Left ventricle myocardium inferior (tissue), 1 donor: ENCODE measurements around the gene AKAP9. TPM values are rescaled to one million over a fixed set of nuclear protein-coding genes. Genes with fewer than 3 reads are reported as not detected.

Source experiments
- DNase-seq: peaks from one replicate; pipeline ENCODE4 v3.0.0-alpha.2; 2020
- H3K27ac ChIP-seq: fragments of 200-600 bp; replicated peaks from 2 replicates; pipeline ENCODE4 v1.8.0; 2021
- H3K27me3 ChIP-seq: fragments of 200-600 bp; 2 replicates; pipeline ENCODE4 v1.8.0; 2021; ENCODE audit warnings: low read depth
- H3K36me3 ChIP-seq: fragments of 200-600 bp; 2 replicates; pipeline ENCODE4 v1.8.0; 2021
- H3K4me1 ChIP-seq: fragments of 200-600 bp; 2 replicates; pipeline ENCODE4 v1.8.0; 2021
- H3K4me3 ChIP-seq: fragments of 200-600 bp; 2 replicates; pipeline ENCODE4 v1.8.0; 2021; ENCODE audit warnings: mild to moderate bottlenecking, moderate library complexity
- H3K9me3 ChIP-seq: fragments of 200-600 bp; replicated peaks from 2 replicates; pipeline ENCODE4 v1.8.0; 2021
- CTCF ChIP-seq: fragments of 200-600 bp; IDR thresholded peaks from 2 replicates; pipeline ENCODE4 v1.8.0; 2021; ENCODE audit warnings: antibody characterized with exemption, mild to moderate bottlenecking, borderline replicate concordance
- intact Hi-C: fragments of 100-400 bp; cut with micrococcal nuclease; formaldehyde crosslinking; loops from one replicate; pipeline ENCODE4 v1.11.0; 2022
- total RNA-seq: library from RNA; stranded (reverse); fragmentation: NEBNext Ultra II Directional; extraction: Animal tissue kit (Norgen Biotek cat#: 25700); gene quantifications from one replicate; pipeline ENCODE4 v1.2.1, GENCODE V29; 2021
- donor health status: DM: no; HTN: yes; CAD: no; lungs with severe emphysema.

Gene AKAP9
- total RNA-seq, 1 donor from 2014 or later: 49.4 TPM

GRCh38 chr7:91898240-91898992 lies 42.2 kb upstream of the AKAP9 start:
- no peaks in the 10 kb centered on the region for H3K27me3 ChIP-seq
- H3K4me3 ChIP-seq: no peak overlapping the region
- H3K4me1 ChIP-seq: no peaks in the 10 kb centered on the region
- no peak for TF ChIP-seq CTCF
- H3K9me3 ChIP-seq: no peaks in the 10 kb centered on the region
- DNase-seq: no peak
- intact Hi-C loops: no loop called here
- no peak overlapping the region for H3K27ac ChIP-seq
- no peaks in the 10 kb centered on the region for H3K36me3 ChIP-seq

- Histone ChIP-seq H3K9me3 (no peaks in the 10 kb centered on the region), H3K4me3 (no peak overlapping the region), H3K27ac (no peak overlapping the region), H3K4me1 (no peaks in the 10 kb centered on the region), H3K36me3 (no peaks in the 10 kb centered on the region), H3K27me3 (no peaks in the 10 kb centered on the region)
- TF ChIP-seq CTCF: no peak
- DNase-seq: no peak
- intact Hi-C loops: no loop called here
These were observed 41.1 kb upstream of the AKAP9 start for GRCh38 chr7:91899563-91899962.

- intact Hi-C loops: no loop called here
- no peak overlapping the region for H3K27ac ChIP-seq
- TF ChIP-seq CTCF: no peak
- H3K36me3 ChIP-seq: no peaks in the 10 kb centered on the region
- H3K4me1 ChIP-seq: no peaks in the 10 kb centered on the region
- no peak for DNase-seq
- H3K4me3 ChIP-seq: no peak overlapping the region
- H3K27me3 ChIP-seq: peaks cover 5% of the 10 kb centered on the region
- H3K9me3 ChIP-seq: no peaks in the 10 kb centered on the region
These were observed 30.5 kb upstream of the AKAP9 start for GRCh38 chr7:91910171-91910570.

- TF ChIP-seq CTCF: no peak
- peaks cover 5% of the 10 kb centered on the region for H3K27me3 ChIP-seq
- no peak overlapping the region for H3K27ac ChIP-seq
- no peaks in the 10 kb centered on the region for H3K9me3 ChIP-seq
- no peaks in the 10 kb centered on the region for H3K36me3 ChIP-seq
- intact Hi-C loops: no loop called here
- no peaks in the 10 kb centered on the region for H3K4me1 ChIP-seq
- no peak for DNase-seq
- H3K4me3 ChIP-seq: no peak overlapping the region
These were observed 29.5 kb upstream of the AKAP9 start for GRCh38 chr7:91911121-91911520.

GRCh38 chr7:91912494-91912893 lies 28.2 kb upstream of the AKAP9 start:
- Histone ChIP-seq H3K27ac (no peak overlapping the region), H3K4me3 (no peak overlapping the region), H3K9me3 (no peaks in the 10 kb centered on the region), H3K36me3 (no peaks in the 10 kb centered on the region), H3K27me3 (peaks cover 5% of the 10 kb centered on the region), H3K4me1 (no peaks in the 10 kb centered on the region)
- DNase-seq: no peak
- no peak for TF ChIP-seq CTCF
- intact Hi-C loops: no loop called here
